AG10803 (cell line): Measurements from ENCODE around the gene TANC1.

Experiments
- DNase-seq: peaks from one replicate; pipeline ENCODE4 v3.0.0; 2010; ENCODE audit warnings: low read depth
- H3K4me3 ChIP-seq: 2 replicates; pipeline ENCODE4 v1.5.1; 2011; ENCODE audit warnings: mild to moderate bottlenecking, low read length, control low read depth
- CTCF ChIP-seq: conservative IDR thresholded peaks from 2 replicates; pipeline ENCODE4 v1.5.1; 2011; ENCODE audit warnings: mild to moderate bottlenecking, low read length, control low read depth, inconsistent platforms

TANC1 gene

GRCh38 chr2:158958365-158958764, 10.1 kb upstream of the TANC1 start:
- DNase-seq = no peak
- TF ChIP-seq CTCF = no peak
- H3K4me3 ChIP-seq = no peak overlapping the region

GRCh38 chr2:158960193-158960592, 8.2 kb upstream of the TANC1 start:
- DNase-seq = no peak
- no peak for TF ChIP-seq CTCF
- no peak overlapping the region for H3K4me3 ChIP-seq

GRCh38 chr2:158962074-158962473, 6.4 kb upstream of the TANC1 start:
- no peak for TF ChIP-seq CTCF
- DNase-seq = no peak
- no peak overlapping the region for H3K4me3 ChIP-seq

- no peak overlapping the region for H3K4me3 ChIP-seq
- TF ChIP-seq CTCF = no peak
- DNase-seq = no peak
Observed at GRCh38 chr2:158963071-158963470, 5.4 kb upstream of the TANC1 start.

- no peak for DNase-seq
- no peak for TF ChIP-seq CTCF
- no peak overlapping the region for H3K4me3 ChIP-seq
Observed at GRCh38 chr2:158965107-158965506, 3.3 kb upstream of the TANC1 start.

- no peak overlapping the region for H3K4me3 ChIP-seq
- DNase-seq = no peak
- TF ChIP-seq CTCF = no peak
Observed at GRCh38 chr2:158965641-158966040, 2.8 kb upstream of the TANC1 start.

- DNase-seq = no peak
- TF ChIP-seq CTCF = no peak
- H3K4me3 ChIP-seq = no peak overlapping the region
Observed at GRCh38 chr2:158966312-158966711, 2.1 kb upstream of the TANC1 start.
